Esophagus squamous epithelium (tissue), 5 donors: ENCODE data around the gene RPTOR. TPM values are rescaled to one million over a fixed set of nuclear protein-coding genes. Genes with fewer than 3 reads are reported as not detected.

ENCODE experiments used
- DNase-seq: peaks from one replicate; lab custom pipeline; 2025; lab: John Stamatoyannopoulos, UW
- H3K27ac ChIP-seq, 4 donors: fragments of 200-600 bp; sonication (generic); one replicate each; pipeline ENCODE4 v1.5.1; 2016 to 2019; ENCODE audit warnings: mild to moderate bottlenecking in 1 of 4
- H3K27me3 ChIP-seq, 4 donors: fragments of 200-600 bp; sonication (generic); 1 replicate in 3 of 4; 2 replicates in 1 of 4; pipeline versions ENCODE4 v1.5.1 to v1.6.0; 2017 to 2021; ENCODE audit warnings: antibody characterized with exemption in 1 of 4
- H3K36me3 ChIP-seq, 3 donors: fragments of 200-600 bp; sonication (generic); one replicate each; pipeline ENCODE4 v1.5.1; 2016 to 2019
- H3K4me1 ChIP-seq, 3 donors: fragments of 200-600 bp; sonication (generic); one replicate each; pipeline ENCODE4 v1.5.1; 2017 to 2019
- H3K4me3 ChIP-seq, 4 donors: fragments of 200-600 bp; sonication (generic); 1 replicate in 3 of 4; 2 replicates in 1 of 4; pipeline ENCODE4 v1.5.1; 2016 to 2019; ENCODE audit warnings: mild to moderate bottlenecking in 2 of 4, moderate library complexity in 1 of 4
- H3K9me3 ChIP-seq, 3 donors: fragments of 200-600 bp; sonication (generic); one replicate each; pipeline ENCODE4 v1.5.1; 2016 to 2019
- POLR2A ChIP-seq, 4 donors: fragments of 450-650 bp; IDR thresholded peaks; one replicate each; pipeline ENCODE4 v1.6.1; 2017; ENCODE audit warnings: antibody characterized with exemption in 4 of 4, mild to moderate bottlenecking in 4 of 4, moderate library complexity in 3 of 4
- WGBS, 2 donors: methylation state at CpG; one replicate each; pipeline ENCODE4 v1.1.5; 2018; 5-methylcytosine and 5-hydroxymethylcytosine counted together
- intact Hi-C: fragments of 100-400 bp; cut with DNase I; formaldehyde crosslinking; loops from one replicate; pipeline ENCODE4 v1.15.0; 2022
- total RNA-seq, 4 donors: library from RNA; depleted of rRNA; stranded (reverse); fragments of >200 nt; gene quantifications; one replicate each; pipeline ENCODE4 v1.1.0, GENCODE V29; 2016
- TF ChIP-seq, protein P1 (sequence below), 6 experiments: fragments of 450-650 bp in 4 of 6; fragments of 200-600 bp in 2 of 6; sonication (generic) in 2 of 6; IDR thresholded peaks; one replicate each; pipeline ENCODE4 v1.5.1; 2016 to 2019; ENCODE audit warnings: antibody characterized with exemption in 6 of 6, mild to moderate bottlenecking in 4 of 6, moderate library complexity in 4 of 6
- donor health status: DM: yes; HTN: yes; CAD: no.

Gene RPTOR
- total RNA-seq, 4 donors from 2014 or later, result 11.7 to 27.8 (median 22.8) TPM

DNA sequence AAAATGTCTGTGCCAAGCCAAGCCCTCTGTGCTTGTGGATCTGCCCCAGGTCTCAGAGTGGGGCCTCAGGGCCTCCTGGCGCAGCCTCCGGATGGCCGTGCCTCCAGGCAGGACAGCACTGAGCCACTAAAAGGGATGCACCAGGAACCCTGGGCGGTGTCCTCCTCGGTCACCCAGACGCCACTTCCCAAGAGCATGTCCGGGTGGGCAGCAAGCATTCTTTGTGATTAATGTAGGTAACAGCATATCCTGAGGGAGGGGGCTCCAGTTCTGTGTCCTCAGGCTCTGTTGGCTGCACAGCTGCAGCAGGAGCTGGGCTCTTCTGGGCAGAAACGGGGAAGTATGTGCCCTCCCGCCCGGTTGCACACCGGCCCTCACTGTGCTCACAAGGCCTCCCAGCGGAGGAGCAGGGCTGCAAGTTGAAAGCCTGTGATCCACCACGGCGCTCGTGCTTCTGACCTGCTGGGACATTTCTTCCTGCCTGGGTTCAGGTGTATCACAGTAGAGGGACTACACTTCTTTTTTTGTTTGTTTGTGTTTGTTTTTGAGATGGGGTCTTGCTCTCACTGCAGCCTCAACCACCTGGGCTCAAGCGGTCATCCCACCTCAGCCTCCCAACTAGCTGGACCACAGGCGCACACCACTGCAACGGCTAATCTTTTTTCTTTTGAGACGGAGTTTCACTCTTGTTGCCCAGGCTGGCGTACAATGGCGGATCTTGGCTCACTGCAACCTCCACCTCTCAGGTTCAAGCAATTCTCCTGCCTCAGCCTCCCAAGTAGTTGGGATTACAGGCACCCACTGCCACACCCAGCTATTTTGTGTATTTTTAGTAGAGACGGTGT is 409.1 kb downstream of the RPTOR start:
- DNase-seq, result no peak
- 93 to 98% methylated on average over 15 to 19 of the region's 22 CpGs for WGBS, 2 donors
- Histone ChIP-seq H3K36me3 (peaks cover 0 to 69% (median 7%) of the 10 kb centered on the region in 3 donors), H3K4me1 (peaks cover 0 to 27% (median under 1%) of the 10 kb centered on the region in 3 donors), H3K4me3 (no peak overlapping the region), H3K27ac (no peak overlapping the region), H3K27me3 (no peaks in the 10 kb centered on the region), H3K9me3 (no peaks in the 10 kb centered on the region)
- intact Hi-C loops, result no loop called here
- TF ChIP-seq, protein P1, sequence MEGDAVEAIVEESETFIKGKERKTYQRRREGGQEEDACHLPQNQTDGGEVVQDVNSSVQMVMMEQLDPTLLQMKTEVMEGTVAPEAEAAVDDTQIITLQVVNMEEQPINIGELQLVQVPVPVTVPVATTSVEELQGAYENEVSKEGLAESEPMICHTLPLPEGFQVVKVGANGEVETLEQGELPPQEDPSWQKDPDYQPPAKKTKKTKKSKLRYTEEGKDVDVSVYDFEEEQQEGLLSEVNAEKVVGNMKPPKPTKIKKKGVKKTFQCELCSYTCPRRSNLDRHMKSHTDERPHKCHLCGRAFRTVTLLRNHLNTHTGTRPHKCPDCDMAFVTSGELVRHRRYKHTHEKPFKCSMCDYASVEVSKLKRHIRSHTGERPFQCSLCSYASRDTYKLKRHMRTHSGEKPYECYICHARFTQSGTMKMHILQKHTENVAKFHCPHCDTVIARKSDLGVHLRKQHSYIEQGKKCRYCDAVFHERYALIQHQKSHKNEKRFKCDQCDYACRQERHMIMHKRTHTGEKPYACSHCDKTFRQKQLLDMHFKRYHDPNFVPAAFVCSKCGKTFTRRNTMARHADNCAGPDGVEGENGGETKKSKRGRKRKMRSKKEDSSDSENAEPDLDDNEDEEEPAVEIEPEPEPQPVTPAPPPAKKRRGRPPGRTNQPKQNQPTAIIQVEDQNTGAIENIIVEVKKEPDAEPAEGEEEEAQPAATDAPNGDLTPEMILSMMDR (IDR thresholded peaks at IDR 0.05), result no peak
- no peak for TF ChIP-seq POLR2A (IDR thresholded peaks at IDR 0.05)

DNA sequence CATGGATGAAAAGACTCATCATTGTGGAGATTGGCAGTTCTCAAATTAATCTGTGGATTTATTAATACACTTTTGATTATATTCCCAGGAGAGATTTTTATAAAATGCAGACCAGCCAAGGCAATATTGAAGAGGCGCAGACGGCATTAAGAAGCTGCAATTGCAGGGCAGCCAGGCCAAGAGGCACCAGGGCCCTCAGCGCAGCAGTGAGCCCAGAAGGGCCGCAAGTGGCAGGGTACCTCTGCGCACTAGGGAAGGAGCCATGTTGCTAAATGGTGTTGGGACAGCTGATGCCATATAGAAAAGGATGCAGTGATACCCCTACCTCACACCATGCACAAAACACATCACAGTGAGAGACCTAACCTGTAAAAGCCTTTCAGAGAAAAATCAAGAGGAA is 410.4 kb downstream of the RPTOR start:
- no peak overlapping the region for H3K4me3 ChIP-seq
- no peak overlapping the region for H3K27ac ChIP-seq
- peaks cover 6 to 28% (median 14%) of the 10 kb centered on the region in 3 donors for H3K4me1 ChIP-seq
- no peaks in the 10 kb centered on the region for H3K9me3 ChIP-seq
- intact Hi-C loops, result no loop called here
- 80 to 88% methylated on average over 5 of the region's 5 CpGs for WGBS, 2 donors
- no peak for DNase-seq
- TF ChIP-seq, protein P1 (IDR thresholded peaks at IDR 0.05), result no peak
- TF ChIP-seq POLR2A (IDR thresholded peaks at IDR 0.05), result no peak
- H3K27me3 ChIP-seq, result no peaks in the 10 kb centered on the region
- H3K36me3 ChIP-seq, result peaks cover 0 to 55% (median 7%) of the 10 kb centered on the region in 3 donors

DNA sequence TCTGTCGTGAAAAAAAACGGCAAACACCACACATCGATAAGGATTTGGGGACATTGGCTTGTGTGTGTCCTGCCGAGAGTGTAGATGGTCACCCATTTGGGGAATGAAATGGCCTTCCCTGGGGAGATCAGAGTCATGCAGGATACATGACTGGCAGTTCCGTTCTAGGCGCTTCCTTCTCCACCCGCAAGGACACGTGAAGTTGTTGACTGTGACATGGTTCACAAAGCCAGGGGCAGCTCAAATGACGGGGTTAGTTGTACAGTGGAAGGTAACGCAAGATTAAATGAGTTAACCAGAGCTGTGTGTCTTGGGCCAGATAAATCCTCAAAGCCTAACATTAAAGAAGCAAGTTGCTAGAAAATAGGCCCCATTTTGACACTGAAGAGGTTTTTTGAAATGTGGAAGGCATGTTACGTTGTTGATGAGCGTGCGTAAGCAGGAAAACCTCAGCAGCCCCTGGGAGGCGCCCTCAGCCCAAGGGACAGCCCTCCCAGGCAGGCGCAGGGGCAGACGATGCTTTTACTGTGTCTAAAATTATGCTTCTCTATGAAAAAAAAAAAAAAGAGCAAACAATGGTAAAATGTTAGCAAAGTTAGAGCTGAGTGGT is 411.1 kb downstream of the RPTOR start:
- Histone ChIP-seq H3K9me3 (no peaks in the 10 kb centered on the region), H3K27ac (no peak overlapping the region), H3K36me3 (peaks cover 0 to 53% (median 7%) of the 10 kb centered on the region in 3 donors), H3K4me1 (peaks cover 6 to 32% (median 20%) of the 10 kb centered on the region in 3 donors), H3K27me3 (no peaks in the 10 kb centered on the region), H3K4me3 (no peak overlapping the region)
- TF ChIP-seq, protein P1 (IDR thresholded peaks at IDR 0.05), result no peak
- DNase-seq, result no peak
- intact Hi-C loops, result no loop called here
- WGBS, 2 donors, result 90 to 91% methylated on average over 16 of the region's 16 CpGs

DNA sequence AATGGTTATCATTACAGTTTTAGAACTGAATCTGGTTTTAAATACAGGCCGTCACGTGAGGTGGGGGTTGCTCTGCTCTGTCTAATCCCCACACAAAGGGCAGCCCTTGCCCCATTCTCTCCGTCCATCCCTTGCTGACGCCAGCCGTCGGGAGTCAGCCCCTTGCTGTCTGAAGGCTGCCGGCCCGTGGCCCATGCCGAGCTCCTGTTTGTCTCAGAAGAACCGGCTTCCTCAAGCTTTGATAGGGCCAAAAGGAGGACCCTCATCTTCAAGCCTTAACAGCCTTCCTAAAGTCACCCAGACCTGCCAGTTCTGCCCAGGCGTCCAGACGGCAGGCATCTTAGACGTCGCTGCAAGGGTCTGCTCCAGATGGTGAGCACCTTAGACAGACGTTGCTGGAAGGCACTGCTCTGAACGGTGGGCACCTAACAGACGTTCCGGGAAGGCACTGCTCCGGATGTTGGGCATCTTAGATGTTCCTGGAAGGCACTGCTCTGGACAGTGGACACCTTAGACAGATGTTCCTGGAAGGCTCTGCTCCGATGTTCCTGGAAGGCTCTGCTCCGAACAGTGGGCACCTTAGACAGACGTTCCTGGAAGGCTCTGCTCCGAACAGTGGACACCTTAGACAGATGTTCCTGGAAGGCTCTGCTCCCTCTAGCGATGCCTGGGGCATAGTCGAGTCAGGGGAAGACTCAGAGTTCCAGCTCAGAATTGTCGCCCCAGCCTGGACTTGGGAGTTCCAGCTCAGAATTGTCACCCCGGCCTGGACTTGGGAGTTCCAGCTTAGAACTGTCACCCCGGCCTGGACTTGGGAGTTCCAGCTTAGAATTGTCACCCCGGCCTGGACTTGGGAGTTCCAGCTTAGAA is 411.9 kb downstream of the RPTOR start:
- no peak overlapping the region for H3K27ac ChIP-seq
- H3K4me1 ChIP-seq, result peaks cover 6 to 31% (median 20%) of the 10 kb centered on the region in 3 donors
- no peak overlapping the region for H3K4me3 ChIP-seq
- no peak for DNase-seq
- intact Hi-C loops, result no loop called here
- no peaks in the 10 kb centered on the region for H3K27me3 ChIP-seq
- H3K9me3 ChIP-seq, result no peaks in the 10 kb centered on the region
- H3K36me3 ChIP-seq, result peaks cover 0 to 45% (median 4%) of the 10 kb centered on the region in 3 donors
- 85 to 89% methylated on average over 8 to 11 of the region's 29 CpGs for WGBS, 2 donors
- TF ChIP-seq, protein P1 (IDR thresholded peaks at IDR 0.05), result no peak
- no peak for TF ChIP-seq POLR2A (IDR thresholded peaks at IDR 0.05)
